NCI-H187 (cell line): ENCODE data around the gene ARV1.
"Not testable (repeated sequence)": the region's sequence is repeated elsewhere in the genome, so short reads cannot be mapped to it uniquely, and the experiment has no call there.

Experiments
- DNase-seq, 2 experiments: peaks; one replicate each; lab custom pipeline; 2025; lab: John Stamatoyannopoulos, UW

ARV1 gene

DNA sequence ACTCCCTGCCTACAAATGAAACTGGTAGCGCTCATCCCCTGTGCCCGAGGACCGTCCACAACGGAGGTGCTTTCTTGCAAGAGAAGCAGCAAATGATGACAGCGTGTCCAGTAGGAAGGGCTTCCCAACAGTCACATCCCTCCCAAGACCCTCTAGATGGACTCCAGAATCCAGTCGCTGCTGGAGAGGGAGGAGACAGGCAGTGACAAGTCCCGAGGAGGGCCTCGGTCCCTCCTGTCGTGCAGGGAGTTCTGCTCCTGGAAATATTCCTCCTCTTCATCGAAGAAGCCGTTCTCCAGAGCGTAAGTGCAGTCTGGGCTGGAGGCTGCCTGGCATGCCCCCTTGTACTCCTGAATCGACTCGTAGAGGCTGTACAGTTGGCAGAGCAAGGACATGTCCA, 40.8 kb downstream of the ARV1 start:
- no peak for DNase-seq

DNA sequence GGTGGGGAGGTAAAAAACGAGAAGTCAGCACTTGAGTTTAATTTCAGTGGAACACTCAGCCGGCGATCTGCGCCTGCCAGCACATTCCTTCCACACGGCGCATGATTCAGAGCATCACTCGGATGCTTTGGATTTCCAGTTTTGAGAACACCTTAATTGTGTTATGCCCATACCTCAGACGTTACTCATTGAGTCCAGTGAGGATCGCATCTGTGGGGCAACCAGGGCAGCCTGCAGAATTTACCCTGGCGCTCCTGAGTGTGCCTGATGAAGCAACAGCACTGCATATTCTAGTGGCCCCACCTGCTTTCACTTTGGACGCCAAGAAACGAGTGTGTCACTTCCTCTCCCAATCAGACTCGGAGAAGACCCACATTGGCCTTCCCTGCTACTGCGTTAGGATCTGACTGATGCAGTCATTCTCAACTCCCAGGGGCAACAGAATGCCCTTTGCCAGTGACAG, 41.3 kb downstream of the ARV1 start:
- no peak for DNase-seq

DNA sequence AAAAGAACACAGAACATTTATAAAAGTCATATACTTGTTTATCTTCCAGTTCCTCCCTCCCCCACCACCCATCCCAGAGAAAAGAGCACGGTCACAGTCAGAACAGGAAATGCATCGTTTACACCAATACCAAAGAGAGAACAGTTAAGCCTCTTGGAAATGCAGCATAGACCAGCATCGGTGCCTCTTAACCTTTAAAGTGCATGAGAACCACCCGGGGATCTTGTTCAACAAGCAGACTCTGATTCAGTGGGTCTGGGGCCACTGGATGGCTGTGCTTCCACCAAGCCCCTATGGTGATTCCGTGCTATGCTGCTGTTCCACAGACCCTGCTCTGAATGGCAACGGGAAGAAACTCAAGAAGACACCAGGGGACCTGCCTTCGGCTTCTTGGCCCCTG, 41.9 kb downstream of the ARV1 start:
- no peak for DNase-seq

DNA sequence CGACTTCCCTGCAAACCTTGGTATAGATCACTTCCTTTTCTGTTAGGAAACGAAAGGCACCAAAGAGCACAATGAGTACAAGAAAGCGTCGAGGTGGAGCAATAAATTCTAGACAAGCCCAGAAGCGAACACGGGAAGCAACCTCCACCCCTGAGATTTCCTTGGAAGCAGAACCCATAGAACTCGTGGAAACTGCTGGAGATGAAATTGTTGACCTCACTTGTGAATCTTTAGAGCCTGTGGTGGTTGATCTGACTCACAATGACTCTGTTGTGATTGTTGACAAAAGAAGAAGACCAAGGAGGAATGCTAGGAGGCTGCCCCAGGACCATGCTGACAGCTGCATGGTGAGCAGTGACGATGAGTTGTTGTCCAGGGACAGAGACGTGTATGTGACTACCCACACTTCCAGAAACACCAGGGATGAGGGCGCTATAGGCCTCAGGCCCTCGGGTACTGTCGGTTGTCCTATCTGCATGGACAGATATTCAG, 42.7 kb downstream of the ARV1 start:
- no peak for DNase-seq

DNA sequence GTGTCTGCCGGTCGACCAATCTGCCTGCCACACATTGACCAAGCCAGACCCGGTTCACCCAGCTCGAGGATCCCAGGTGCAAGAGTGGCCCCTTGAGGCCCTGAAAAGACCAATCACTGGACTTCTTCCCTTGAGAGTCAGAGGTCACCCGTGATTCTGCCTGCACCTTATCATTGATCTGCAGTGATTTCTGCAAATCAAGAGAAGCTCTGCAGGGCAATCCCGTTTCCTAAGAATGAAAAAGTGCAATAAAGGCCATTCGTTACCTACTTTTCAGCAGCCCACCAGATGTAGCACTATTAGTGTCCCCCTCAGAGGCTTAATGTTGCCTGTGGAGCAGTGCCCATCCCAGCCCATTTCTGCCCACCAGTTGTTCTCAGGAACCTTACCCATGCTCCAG, 43.6 kb downstream of the ARV1 start:
- not testable (repeated sequence) for DNase-seq

DNA sequence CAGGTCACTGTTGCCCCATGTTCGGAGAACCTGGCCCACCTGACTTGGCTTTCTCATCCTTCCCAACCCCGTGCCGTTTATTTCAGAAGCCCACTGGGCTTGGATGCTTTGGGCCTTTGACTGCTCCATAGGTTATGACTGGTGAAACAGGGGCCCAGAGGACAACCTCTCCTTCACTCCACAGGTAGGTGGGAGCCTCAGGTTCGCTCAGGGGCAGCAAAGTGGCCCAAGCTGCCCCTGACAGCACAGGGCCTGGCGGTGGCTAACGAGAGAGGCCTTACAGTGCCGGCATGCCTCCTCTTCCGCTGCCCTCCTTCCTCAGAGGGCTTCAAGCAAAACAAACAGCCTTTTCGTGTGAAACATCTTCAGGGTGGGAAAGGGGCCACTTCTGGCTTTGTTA, 44.3 kb downstream of the ARV1 start:
- DNase-seq: no peak

DNA sequence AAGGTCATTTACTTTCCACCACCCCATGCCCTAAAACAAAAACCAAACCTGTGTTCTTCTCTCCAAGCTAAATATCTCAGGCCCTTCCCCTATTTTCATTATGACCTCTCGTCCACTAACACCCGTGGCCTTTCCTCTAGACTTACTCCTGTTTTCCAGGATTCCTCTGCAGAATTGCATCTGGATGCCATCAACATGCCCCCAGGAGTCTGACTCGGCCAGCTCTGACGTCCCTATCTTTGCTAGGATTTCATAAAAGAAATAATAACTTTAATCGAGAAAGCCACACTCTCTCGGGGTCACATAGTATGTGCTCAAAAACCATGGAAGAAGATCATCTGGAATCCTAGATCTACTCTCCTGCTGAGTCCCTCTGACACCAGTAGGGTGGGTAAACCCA, 47.7 kb downstream of the ARV1 start:
- no peak for DNase-seq

DNA sequence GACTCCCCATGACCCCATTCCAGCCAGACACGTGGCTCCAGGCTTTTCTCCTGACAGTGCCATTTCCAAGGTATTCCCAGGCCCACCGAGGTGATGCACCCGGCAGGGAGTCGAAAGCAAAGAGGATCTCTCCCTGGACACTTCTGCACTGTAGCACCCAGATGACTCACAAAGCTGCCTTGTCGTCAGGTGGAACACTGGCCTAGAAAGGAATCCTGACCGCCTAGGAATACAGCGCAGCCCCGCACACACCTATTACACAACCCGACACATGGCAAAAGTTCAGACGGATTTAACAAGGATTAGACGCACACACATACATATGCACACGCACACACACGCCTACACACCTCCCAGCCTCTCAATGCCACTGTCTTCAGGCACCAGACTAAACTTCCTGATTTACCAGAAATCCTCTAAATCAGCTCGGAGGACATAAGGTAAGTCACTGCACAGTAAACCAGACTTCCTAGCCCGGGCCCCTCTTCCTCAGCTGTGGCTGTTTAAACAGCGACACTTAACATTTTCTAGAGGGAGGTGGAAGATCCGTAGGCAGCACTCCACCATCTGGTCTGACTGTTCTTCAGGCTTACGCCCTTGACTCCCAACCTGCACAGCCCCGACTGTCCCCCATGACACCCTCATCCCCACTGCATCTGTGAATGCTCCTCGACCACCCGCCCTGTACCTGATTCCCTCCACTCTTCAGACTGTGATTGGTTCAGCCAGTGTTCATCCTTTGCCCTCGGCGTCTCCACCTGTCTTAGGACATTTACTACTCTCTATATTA, 48.4 kb downstream of the ARV1 start:
- DNase-seq: no peak

DNA sequence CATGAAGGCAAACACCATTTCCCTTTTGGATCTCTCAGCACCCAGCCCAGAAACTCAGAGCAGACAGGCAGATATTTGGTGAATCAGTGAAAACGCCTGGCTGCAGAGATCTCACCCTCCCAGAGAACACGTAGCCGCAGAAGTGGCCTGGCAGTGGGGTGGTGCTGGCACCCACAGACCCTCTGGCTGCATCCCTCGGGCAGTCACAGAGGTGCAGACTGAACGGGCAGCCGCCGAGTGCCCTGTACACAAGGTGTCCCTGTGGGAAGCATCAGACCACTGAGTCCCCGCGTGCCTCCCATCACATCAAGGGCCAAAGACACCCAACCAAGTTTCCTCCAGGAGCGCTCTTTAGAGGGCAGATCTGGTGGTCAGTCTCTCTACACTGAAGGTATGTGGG, 49.1 kb downstream of the ARV1 start:
- no peak for DNase-seq

DNA sequence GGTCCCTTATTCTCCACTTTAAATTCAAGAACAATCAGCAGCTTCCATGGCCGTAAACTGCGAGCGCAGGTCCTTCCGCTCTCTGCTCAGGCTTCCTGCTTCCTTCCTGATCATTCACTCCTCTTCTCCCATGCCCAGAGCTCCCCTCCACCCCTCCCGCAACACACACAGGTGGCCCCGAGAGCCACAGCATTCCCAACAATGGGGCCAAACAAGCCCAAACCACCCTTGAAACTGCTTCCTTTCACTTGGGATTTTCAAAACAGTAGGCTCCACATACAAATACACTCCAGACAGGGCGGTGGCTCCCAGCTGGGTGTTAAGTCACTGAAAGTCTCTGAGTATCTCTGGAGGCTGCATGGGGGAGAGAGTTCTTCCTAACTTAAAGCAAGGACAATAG, 49.8 kb downstream of the ARV1 start:
- no peak for DNase-seq

DNA sequence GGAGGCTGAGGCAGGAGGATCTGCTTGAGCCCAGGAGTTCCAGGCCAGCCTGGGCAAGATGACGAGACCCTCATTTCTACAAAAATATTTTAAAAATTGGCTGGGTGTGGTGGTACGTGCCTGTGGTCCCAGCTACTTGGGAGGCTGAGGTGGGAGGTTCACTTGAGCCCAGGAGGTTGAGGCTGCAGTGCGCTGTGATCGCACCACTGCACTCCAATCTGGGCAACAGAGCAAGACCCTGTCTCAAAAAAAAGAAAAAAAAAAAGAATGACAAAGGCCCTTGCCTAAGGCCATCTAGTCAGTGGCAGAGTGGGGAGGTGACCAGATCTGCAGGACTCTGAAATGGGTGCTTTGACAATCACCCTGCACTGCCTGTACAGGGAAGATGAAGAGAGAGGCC, 50.4 kb downstream of the ARV1 start:
- DNase-seq: not testable (repeated sequence)

DNA sequence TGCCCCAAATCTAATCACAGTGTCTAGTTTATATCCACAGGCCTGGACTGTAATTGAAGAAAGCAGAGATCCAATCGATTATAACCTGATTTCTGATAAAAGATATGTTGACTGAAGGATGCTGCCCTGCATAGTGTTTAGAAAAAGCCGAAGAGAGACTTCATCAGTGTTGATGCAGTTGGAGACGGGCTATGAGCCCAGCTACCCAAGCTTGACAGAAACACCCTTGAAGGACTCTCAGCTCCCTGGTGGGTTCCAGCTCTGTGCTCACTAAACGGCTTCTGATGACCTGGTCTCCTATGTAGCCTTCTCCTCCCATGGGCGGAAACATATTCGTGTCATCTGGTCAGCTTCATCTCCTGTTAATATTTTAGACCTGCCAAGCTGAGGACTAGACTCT, 50.9 kb downstream of the ARV1 start:
- no peak for DNase-seq

DNA sequence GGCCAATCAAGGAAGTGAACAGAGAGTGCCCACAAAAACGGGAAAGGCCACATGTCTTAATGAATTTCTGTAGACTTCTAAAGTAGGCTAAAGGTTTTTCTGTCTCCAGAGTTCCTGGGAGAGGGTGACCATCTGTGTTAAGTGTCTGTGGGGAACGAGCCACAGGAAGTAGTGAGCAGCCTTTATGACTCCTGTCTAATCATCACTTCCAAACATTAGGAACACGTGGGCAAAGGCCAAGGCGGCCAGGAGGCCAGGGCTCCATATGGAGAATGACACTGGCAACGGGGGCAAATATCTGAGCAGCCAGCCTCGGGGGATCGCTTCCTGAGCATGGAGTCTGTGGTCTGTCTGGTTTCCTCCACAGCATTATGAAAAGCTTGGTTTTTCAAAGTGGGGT, 54.1 kb downstream of the ARV1 start:
- DNase-seq: no peak

DNA sequence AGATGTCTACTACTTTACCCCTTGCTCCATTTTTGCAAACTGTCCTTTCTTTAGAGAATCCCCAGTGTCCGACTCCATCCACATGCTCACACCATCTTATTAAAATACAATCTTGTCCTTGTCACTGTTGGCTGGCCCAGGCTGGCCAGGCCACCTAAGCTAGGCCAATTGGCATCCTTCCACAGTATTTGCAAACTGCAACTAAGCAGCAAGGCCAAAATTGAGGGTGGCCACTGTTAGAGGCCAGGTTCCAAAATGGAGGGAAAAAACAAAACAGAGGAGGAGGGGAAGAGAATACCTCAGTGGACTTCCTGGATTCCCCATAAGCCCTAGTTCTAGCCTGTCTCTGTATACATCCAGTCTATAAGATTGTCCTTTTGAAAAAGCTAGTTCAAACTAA, 56.9 kb downstream of the ARV1 start:
- no peak for DNase-seq

DNA sequence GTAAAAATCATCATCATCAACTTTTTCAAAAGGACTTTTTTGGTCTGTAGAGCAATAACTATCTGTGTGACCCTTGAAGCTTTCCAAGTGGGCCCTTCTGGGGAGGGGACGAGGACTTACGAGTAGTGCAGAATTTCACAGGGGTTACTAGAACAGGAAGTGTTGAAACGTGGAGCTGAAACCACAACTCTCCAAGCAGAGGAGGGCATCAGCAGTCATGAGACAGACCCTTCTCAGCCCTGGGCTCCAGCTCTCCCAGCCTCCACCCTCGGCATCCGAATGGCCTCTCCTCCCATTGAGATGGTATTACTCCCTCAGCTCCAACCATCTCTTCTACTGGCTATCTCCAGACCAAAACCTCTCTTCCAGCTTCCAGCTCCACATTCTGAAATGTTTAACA, 57.5 kb downstream of the ARV1 start:
- no peak for DNase-seq

DNA sequence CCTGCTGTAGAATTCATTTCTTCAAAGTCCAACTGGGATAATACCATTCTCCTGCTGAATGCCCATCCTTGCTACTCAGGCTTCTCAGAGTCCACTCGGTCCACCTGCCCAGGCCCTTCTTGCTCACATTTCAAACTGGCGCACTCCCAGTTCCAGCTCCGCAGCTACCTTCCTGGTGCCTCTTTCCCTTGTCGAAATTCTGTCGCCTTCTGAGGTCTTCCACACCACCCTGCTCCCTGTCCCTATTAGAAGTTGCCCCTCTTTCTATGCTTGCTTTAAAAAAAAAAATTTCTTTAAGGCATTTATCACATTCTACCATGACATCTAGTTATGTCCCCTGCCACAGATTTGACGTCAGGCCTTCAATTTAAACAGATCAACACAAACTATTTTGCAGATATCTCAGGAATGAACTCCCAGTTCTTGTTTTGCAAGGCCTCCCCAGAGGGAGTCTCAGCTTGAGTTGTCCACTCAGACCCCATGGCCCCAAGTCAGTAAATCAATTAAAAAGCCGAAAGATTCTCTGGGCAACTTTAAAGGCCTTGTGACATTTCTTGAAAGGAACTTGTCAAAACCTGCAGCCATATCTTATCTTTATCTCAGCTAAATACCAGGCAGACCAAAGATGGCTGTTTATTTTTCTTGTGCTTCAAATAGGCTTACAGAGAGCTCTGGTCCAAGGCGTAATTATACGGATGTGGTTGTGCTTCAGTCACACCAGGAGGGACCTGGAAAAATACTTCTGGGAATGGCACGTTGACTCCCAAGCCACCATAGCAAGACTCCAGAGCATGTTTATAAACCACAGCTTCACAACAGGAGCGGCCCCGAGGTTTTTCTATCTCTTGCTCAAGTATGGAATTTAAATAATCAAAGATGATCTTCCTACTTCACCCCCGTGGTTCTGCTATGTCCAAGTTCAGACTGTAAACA, 59.0 kb downstream of the ARV1 start:
- DNase-seq: no peak

DNA sequence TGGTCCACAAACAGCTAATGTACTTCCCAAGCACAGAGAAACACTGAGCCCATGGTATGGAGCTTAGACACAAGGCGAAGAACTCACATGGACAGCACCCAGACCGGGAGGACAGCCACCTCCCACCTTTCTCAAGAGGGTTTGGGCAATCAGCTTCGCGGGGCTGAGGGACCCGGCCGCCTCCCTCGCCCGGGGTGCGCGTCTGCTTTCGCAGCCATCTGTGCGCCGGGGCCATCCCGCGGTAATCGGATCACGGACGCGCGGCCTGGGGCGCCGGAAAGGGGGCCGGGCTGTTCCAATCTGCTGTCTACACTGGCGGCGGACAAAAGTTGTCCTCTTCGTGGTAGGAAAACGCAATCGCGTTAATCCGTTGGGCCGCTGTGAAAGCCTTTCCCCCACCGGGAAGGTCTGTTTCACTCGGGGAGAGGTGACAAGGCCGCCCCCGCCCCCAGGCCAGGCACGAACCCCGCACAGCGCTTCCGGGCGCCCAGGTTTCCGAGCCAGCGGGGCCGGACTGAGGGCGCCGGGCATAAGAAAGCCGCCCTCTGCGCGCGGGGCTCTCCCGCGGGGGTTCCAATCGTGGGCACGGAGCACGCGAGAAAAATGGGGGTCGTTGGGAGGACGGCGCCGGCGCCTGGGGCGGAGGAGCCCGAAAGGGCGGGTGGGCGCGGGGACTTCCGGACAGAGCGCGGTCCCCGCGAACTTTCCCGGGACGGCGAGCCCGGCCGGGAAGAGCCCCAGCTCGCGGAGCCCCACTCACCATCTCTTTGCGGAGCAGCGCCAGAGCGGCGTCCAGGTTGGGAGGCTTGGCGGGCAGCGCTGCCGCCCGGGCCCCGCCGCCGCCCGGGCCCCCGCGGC, 60.5 kb downstream of the ARV1 start:
- no peak for DNase-seq

DNA sequence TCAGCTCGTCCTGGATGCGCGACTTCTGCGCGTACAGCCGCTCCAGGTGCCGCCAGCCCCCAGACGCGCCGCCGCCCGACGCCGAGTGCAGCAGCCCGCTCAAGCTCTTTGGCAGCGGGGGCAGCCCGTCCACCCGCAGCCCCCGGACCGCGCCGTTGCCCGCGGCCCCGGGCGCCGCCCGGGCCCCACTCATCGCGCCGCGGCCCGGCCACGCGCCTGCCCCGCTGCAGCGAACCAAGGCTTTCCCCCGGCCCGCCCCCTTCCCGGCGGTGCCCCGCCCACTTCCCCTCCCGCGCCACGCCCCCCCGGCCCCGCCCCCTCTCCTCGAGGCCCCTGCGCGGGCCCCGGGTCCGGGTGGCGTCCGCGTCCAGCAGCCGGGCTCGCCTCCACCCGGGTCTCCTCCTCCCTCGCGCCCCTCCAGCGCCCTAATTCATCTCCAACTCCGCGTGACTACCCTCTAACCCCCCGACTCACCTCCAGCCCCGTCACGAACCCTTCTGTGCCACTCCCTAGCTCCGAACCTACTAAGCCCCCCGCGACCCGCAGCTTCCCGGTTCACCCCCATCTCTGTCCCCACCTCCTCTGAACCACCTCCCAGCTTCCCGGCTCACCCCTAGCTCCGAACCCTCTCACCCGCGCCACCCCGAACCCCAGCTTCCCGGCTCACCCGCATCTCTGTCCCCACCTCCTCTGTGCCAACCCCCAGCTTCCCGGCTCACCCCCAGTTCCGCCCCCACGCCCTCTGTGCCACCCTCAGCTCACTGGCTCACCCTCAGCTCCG, 61.3 kb downstream of the ARV1 start, which contains the start of gene FAM89A:
Gene FAM89A, minus strand, starts transcription at position 236 of the 781 bp plus-strand sequence. Its CDS starts 43 bp downstream, at position 193.
- DNase-seq: no peak

DNA sequence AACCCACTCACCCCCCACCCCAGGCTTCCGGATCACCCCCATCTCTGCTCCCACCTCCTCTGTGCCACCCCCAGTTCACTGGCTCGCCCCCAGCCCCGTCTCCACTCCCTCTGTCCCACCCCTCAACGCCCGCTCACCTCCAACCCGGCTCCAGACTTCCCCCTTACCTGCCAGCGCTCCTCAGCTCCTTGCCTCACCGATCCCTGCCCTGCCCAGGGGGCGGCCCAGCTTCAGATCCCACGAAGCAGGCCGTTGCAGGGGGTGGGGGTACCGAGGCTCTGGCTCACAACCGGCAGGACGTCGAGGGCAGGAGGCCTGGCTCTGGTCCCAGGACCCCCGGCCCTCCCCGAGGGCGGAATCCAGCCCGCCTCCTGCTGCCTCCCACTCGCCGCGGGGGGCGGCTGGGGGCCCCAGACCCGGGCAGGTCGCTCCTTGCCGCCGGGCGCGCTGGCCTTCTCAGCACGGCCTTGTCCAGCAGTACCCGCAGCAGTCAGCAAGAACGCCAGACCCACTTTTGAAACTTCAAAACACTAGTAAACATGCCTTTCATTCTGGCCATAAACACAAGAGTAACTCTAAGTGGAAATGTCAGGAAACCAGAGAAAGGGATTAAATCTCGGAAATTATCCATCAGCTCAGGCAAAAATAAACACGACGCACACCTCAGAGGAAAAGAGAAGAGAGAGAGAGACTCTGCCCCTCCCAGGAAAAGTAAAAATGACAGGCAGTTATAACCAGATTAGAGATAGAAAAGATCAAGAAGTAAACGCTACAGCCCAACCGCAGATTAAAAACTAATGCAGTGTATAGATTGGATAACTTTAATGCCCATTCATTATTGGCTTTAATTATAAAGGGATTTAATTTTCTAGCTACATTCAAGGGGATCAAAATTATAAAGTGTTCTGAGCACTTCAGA, 62.2 kb downstream of the ARV1 start:
- no peak for DNase-seq

DNA sequence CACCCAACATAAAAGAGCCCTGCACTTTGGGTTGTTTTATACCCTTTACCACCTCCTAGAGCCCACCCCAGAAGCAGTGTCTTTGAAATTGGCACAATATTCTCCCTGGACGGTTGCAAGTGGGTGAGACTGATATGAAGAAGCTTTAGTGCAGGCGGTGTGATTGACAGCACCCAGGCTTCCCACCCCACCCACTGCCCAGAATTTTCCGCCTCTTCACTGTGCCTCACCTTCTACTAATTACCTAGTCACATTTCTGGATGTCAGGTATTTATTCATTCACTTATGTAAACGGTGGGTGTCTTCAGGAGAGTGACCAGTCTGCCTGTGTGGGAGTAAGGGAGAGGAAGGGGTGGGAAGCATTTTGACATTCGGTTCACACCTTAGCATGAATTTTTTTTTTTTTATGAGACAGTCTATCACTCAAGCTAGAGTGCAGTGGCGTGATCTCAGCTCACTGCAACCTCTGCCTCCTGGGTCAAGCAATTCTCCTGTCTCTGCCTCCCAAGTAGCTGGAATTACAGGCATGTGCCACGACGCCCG, 62.9 kb downstream of the ARV1 start:
- no peak for DNase-seq
